GM12874 (cell line): ENCODE results near the gene LDLRAD3.

Source experiments
- TF ChIP-seq, protein P1 (sequence below): IDR thresholded peaks from 2 replicates; pipeline ENCODE4 v1.5.1; 2011; ENCODE audit warnings: low read depth, mild to moderate bottlenecking, control low read depth, low read length, moderate library complexity; ENCODE audit not compliant: insufficient read depth

LDLRAD3 gene

DNA sequence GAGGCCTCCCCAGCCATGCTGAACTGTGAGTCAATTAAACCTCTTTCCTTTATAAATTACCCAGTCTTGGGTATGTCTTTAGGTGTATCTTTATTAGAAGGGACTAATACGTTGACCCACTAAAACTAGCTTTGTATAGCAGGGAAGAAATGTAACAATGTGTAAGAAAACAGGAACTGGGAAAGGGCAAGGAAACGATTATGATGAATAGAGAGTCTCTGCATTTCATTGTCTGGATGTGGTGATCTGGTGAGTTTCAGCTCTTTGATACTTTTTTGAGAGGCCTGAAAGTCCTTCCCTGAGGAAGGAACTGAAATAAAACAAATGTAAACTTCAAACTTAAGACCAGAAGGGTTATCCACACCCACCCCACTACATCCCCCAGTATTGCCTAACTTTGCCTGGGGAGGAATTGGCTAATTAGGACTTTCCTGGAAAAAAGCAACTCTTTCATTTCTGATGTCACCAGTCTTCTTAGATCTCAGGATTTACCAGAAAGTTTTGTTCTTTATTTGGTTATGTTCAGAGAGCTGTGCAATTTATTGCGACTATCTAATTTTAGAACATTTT lies 119.0 kb downstream of the LDLRAD3 start:
- TF ChIP-seq, protein P1, sequence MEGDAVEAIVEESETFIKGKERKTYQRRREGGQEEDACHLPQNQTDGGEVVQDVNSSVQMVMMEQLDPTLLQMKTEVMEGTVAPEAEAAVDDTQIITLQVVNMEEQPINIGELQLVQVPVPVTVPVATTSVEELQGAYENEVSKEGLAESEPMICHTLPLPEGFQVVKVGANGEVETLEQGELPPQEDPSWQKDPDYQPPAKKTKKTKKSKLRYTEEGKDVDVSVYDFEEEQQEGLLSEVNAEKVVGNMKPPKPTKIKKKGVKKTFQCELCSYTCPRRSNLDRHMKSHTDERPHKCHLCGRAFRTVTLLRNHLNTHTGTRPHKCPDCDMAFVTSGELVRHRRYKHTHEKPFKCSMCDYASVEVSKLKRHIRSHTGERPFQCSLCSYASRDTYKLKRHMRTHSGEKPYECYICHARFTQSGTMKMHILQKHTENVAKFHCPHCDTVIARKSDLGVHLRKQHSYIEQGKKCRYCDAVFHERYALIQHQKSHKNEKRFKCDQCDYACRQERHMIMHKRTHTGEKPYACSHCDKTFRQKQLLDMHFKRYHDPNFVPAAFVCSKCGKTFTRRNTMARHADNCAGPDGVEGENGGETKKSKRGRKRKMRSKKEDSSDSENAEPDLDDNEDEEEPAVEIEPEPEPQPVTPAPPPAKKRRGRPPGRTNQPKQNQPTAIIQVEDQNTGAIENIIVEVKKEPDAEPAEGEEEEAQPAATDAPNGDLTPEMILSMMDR: no peak

DNA sequence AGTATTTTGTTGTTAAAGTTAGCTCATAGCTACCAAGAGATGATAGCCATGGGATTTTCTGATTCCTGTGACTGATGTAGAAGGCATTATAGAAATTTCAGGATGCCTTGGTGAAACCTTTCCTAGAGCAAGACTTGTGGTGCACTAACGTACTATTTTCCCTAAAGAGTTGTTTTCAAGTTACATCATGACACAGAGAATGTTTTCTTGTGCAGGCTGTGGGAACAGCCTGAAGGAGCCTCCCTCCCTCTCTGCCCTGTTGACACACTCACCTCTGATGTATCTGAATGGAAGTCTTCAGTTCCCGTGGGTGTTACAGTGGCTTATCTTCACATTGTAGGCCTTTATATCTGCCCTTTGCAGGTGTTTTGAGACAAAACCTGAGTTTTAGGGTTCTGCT lies 121.6 kb downstream of the LDLRAD3 start:
- TF ChIP-seq, protein P1: no peak

DNA sequence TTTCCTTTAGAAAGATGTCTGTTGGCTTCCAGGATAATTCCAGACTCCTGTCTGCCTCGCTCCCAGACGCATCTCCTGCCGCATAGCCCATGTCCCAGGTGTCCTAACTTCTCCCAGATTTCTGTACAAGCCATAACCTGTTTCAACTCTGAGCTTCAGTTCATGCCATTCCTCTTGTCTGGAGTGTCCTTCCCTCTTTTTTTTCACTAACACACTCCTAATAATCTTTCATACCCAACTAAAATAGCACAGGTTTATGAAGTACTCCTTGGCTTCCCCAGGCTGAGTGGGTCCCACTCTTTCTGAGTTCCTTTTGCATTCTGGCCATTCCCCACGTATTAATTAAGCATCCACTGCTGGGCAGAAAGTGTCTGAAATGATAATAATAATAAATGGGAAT lies 123.0 kb downstream of the LDLRAD3 start:
- TF ChIP-seq, protein P1: no peak

DNA sequence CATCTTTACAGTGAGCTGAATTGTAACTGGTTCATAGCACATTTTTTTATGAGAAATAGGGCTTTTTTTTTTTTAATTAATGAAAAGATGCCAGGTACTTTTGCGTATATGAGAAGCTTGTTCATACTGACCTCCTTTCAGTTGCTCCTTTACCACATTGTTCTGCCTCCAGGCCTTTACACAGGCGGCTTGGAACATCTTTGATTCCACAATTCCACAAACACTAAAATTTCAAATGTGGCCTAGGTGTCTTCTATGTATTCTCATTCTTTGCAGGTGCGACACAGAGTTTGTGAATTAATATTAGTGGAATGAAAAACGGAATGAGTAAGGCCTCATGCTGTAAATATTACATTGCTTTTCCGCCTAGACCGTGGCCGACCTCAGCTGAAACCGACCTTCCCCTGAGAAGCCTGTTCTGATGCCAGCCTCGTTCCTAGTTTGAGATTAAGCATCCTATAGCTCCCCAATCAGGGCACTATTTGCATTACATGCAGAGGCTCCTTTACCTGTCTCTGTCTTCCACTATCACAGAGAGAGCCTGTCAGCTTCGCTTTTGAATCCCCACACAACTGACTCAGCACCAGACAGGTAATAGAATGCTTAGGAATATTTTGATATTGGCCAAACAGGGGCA lies 125.8 kb downstream of the LDLRAD3 start:
- TF ChIP-seq, protein P1: no peak

DNA sequence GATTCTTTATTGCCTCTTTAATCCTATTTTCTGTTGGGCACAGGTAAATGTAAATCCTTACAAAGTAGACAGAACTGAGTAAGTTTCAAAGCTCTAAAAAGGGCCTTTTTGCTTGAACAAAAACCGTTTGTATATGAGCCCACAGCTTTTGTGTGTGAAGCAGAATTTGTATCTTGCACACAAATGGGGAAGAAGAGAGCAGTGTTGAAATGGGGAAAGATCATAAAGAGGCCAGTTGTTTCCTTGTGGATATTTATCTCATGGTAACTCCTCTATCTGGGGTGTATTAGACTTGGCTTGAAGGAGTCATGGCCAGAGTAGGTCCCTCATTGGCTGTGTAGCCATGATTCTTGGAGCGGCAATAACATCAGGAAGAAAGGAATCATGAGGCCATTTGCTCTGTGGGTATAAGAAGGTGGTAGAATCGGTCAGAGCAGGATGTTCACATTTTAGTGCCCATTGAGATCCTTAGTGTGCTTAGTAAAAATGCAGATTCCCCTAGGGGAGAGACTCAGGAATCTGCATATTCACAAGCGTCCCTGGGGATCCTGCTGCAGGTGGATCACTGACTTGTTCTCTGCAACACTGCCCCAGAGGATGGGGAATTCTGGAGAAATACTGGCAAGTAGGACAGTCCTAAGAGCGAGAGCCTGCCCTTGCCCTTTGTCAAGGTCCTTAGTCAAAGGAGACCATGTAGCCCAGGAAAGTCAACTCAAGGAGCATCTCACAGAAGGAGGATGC lies 126.5 kb downstream of the LDLRAD3 start:
- TF ChIP-seq, protein P1: no peak

DNA sequence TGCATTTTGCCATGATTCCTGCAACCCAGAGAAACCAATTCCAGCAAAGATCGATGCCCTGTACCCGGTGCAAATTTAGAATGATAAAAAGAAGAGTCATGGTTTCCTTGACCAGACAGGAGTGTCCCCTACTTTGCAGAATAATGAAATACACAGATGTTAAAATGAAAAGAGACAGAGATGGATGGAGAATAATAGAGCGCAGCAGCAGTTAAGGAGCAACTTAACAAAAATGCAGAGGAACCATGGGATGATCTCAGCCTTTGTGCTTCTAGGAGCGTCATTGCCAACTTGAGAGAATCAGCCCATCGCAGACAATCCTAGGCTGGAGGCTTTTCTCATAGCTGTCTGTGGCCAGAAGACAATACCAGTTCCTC lies 127.1 kb downstream of the LDLRAD3 start:
- TF ChIP-seq, protein P1: no peak

DNA sequence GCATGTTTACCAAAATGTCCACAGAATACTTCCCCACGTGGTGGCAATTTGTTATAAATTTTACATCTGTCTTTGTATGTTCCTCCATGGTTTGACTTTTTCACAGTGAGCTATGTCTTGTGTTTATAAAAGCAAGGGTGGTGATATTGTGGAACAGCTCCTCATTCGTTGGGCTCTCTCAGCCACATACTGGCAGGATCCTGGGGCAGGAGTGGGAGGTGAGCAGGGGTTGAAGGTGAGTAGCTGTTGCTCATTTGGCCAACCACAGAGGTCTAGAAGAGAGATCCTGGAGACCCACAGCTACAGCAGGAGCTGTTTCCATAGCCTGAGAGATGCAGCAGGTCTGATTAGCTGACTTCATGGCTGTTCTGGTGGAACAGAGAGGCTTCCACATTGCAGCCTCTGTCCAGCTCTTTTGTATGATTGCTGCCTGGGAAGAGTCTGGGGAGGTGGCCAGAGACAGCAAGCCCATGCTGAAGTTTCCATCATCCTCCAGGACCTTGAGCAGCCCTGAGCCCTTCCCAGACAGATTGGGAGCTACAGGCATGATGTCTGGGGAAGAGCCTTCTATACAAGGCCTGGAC lies 128.1 kb downstream of the LDLRAD3 start:
- TF ChIP-seq, protein P1: no peak
